Omental fat pad (tissue), 4 donors: ENCODE measurements around the gene GTSE1. TPM values are rescaled to one million over a fixed set of nuclear protein-coding genes. Genes with fewer than 3 reads are reported as not detected.

Experiments
- ATAC-seq: fragments of 150-250 bp; one replicate; pipeline ENCODE4 v1.9.1; 2016; ENCODE audit warnings: mild to moderate bottlenecking, moderate library complexity; ENCODE audit not compliant: low FRiP score
- DNase-seq: peaks from one replicate; pipeline ENCODE4 v3.0.0-alpha.2; 2019; ENCODE audit warnings: low spot score
- CTCF ChIP-seq, 3 donors: fragments of 450-650 bp; IDR thresholded peaks; one replicate each; pipeline ENCODE4 v1.5.1; 2016 to 2017; ENCODE audit warnings: antibody characterized with exemption in 3 of 3, mild to moderate bottlenecking in 3 of 3, moderate library complexity in 2 of 3
- total RNA-seq, 4 donors: library from RNA; depleted of rRNA; stranded (reverse); fragments of >200 nt; gene quantifications; one replicate each; pipeline ENCODE4 v1.1.0, GENCODE V29; 2016

The GTSE1 gene
- total RNA-seq, 4 donors from 2014 or later, result 1.1 to 2.5 (median 1.3) TPM; not detected in 1

- TF ChIP-seq CTCF (IDR thresholded peaks at IDR 0.05), result no peak
- no peak for ATAC-seq
- no peak for DNase-seq
Measured at GRCh38 chr22:46361826-46362202, 65.1 kb downstream of the GTSE1 start.

GRCh38 chr22:46362203-46362933, 65.7 kb downstream of the GTSE1 start:
- ATAC-seq, result no peak
- no peak for TF ChIP-seq CTCF (IDR thresholded peaks at IDR 0.05)
- no peak for DNase-seq

- DNase-seq, result no peak
- TF ChIP-seq CTCF (IDR thresholded peaks at IDR 0.05), result no peak
- no peak for ATAC-seq
Measured at GRCh38 chr22:46362934-46363515, 66.4 kb downstream of the GTSE1 start.

- no peak for ATAC-seq
- DNase-seq, result no peak
- TF ChIP-seq CTCF (IDR thresholded peaks at IDR 0.05), result no peak
Measured at GRCh38 chr22:46363611-46364321, 67.1 kb downstream of the GTSE1 start.

- no peak for ATAC-seq
- no peak for TF ChIP-seq CTCF (IDR thresholded peaks at IDR 0.05)
- DNase-seq, result no peak
Measured at GRCh38 chr22:46364341-46365165, 67.9 kb downstream of the GTSE1 start.

- no peak for TF ChIP-seq CTCF (IDR thresholded peaks at IDR 0.05)
Measured at GRCh38 chr22:46365166-46365624, 68.5 kb downstream of the GTSE1 start.

More at GRCh38 chr22:46365166-46365624, 68.5 kb downstream of the GTSE1 start:
- DNase-seq (no peak), ATAC-seq (no peak)
